ENCODE results near the gene GIPC3.
A peak's percentile ranks its signal among the peaks of the same experiment; 100 is the strongest.

GIPC3 gene

GRCh38 chr19:3618144-3618810 lies 33.0 kb downstream of the GIPC3 start:
- H3K36me3 ChIP-seq (ENCODE audit: insufficient read depth, low read length) = peaks cover 8% of the 10 kb centered on the region
- no peak overlapping the region for H3K27ac ChIP-seq (ENCODE audit: low read depth, low read length)

DNA sequence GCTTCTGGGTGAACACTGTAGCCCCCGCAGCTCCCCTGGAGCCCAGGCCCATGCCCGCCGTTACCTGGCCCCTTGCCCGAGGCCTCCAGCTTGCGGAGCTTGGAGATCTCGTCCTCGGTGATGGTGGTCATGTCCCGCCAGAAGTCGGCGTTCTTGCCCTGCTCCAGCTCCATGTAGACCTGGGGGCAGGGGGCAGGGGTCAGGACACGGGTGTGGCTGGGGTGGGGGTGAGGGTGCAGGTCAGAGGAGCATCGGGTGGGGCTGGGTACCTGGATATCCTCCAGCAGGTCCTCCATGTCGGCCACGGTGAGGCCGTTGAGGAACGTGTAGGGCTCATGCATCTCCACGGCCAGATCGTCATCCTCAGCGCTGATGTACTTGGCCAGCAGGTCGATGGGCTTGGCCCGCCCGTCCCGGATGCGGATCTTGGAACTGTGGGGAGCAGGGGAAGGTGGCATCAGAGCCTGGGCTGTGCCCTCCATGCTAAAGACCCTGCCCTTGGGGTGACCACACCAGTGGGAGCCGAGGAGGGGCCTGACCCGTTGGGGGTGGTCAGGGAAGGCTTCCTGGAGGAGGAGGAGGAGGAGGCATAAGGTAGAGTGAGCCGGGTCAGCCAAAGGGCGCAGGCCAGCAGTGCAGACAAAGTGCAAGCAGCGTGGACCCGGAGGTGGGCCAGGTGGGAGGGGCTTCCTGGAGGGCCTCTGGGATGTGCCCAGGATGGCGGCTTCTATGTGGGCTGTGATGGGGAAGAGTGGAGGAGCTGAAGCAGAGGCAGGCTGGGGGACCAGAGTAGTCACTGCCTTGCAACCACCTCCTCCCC lies 33.7 kb downstream of the GIPC3 start:
- Histone ChIP-seq H3K27me3 (ENCODE audit: control insufficient read depth in 1 of 2, insufficient read depth in 2 of 2, low read length in 2 of 2) (no peaks in the 10 kb centered on the region), H3K9me3 (ENCODE audit: low read length) (no peaks in the 10 kb centered on the region), H3K9ac (ENCODE audit: low read length) (no peak overlapping the region), H3K4me1 (ENCODE audit: insufficient read depth, low read length) (peaks cover 7% of the 10 kb centered on the region), H3K36me3 (ENCODE audit: insufficient read depth, low read length) (peaks cover 8% of the 10 kb centered on the region), H3K27ac (ENCODE audit: low read depth, low read length) (no peak overlapping the region), H3K4me3 (ENCODE audit: low read depth in 1 of 2, low read length in 2 of 2) (no peak overlapping the region)

More at GRCh38 chr19:3618144-3618810, 33.0 kb downstream of the GIPC3 start:
- H3K9ac ChIP-seq (ENCODE audit: low read length) = no peak overlapping the region
- peaks cover 7% of the 10 kb centered on the region for H3K4me1 ChIP-seq (ENCODE audit: insufficient read depth, low read length)
- H3K9me3 ChIP-seq (ENCODE audit: low read length) = no peaks in the 10 kb centered on the region
- no peak overlapping the region for H3K4me3 ChIP-seq (ENCODE audit: low read depth in 1 of 2, low read length in 2 of 2)
- H3K27me3 ChIP-seq (ENCODE audit: control insufficient read depth in 1 of 2, insufficient read depth in 2 of 2, low read length in 2 of 2) = no peaks in the 10 kb centered on the region

GRCh38 chr19:3619631-3620012 lies 34.3 kb downstream of the GIPC3 start:
- H3K36me3 ChIP-seq (ENCODE audit: insufficient read depth, low read length) = peaks cover 8% of the 10 kb centered on the region
- H3K27me3 ChIP-seq (ENCODE audit: control insufficient read depth in 1 of 2, insufficient read depth in 2 of 2, low read length in 2 of 2) = no peaks in the 10 kb centered on the region
- no peak overlapping the region for H3K9ac ChIP-seq (ENCODE audit: low read length)
- peaks cover 7% of the 10 kb centered on the region for H3K4me1 ChIP-seq (ENCODE audit: insufficient read depth, low read length)
- H3K4me3 ChIP-seq (ENCODE audit: low read depth in 1 of 2, low read length in 2 of 2) = no peak overlapping the region
- H3K27ac ChIP-seq (ENCODE audit: low read depth, low read length) = no peak overlapping the region
- H3K9me3 ChIP-seq (ENCODE audit: low read length) = no peaks in the 10 kb centered on the region

GRCh38 chr19:3620145-3620816 lies 35.0 kb downstream of the GIPC3 start:
- no peak overlapping the region for H3K9ac ChIP-seq (ENCODE audit: low read length)
- peaks cover 12% of the 10 kb centered on the region for H3K4me1 ChIP-seq (ENCODE audit: insufficient read depth, low read length)
- H3K36me3 ChIP-seq (ENCODE audit: insufficient read depth, low read length) = peaks cover 8% of the 10 kb centered on the region
- no peak overlapping the region for H3K27ac ChIP-seq (ENCODE audit: low read depth, low read length)
- no peaks in the 10 kb centered on the region for H3K9me3 ChIP-seq (ENCODE audit: low read length)
- H3K27me3 ChIP-seq (ENCODE audit: control insufficient read depth in 1 of 2, insufficient read depth in 2 of 2, low read length in 2 of 2) = no peaks in the 10 kb centered on the region
- H3K4me3 ChIP-seq (ENCODE audit: low read depth in 1 of 2, low read length in 2 of 2) = no peak overlapping the region

GRCh38 chr19:3620817-3621547 lies 35.7 kb downstream of the GIPC3 start:
- H3K9me3 ChIP-seq (ENCODE audit: low read length) = no peaks in the 10 kb centered on the region
- no peak overlapping the region for H3K27ac ChIP-seq (ENCODE audit: low read depth, low read length)
- H3K4me1 ChIP-seq (ENCODE audit: insufficient read depth, low read length) = peaks cover 19% of the 10 kb centered on the region
- no peak overlapping the region for H3K4me3 ChIP-seq (ENCODE audit: low read depth in 1 of 2, low read length in 2 of 2)
- peaks cover 8% of the 10 kb centered on the region for H3K36me3 ChIP-seq (ENCODE audit: insufficient read depth, low read length)
- H3K27me3 ChIP-seq (ENCODE audit: control insufficient read depth in 1 of 2, insufficient read depth in 2 of 2, low read length in 2 of 2) = no peaks in the 10 kb centered on the region
- no peak overlapping the region for H3K9ac ChIP-seq (ENCODE audit: low read length)

DNA sequence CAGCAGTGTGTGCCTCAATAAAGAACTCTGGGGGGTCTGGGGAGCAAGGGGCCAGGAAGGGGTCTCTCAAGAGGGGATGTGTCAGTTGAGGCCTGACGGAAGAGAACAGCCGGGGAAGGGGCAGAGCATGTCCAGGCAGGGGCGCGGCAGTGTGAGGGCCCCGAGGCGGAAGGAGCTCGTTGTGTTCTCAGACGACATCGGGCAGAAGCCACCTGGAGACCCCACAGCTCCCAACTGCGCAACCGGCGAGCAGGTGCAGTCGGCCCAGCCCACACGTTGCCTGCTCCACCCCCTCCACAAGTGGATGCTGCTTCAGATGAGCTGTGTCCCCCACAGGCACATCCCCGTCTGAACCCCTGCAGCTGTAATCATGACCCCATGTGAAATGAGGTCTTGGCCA lies 36.4 kb downstream of the GIPC3 start:
- H3K4me1 ChIP-seq (ENCODE audit: insufficient read depth, low read length) = peaks cover 20% of the 10 kb centered on the region

DNA sequence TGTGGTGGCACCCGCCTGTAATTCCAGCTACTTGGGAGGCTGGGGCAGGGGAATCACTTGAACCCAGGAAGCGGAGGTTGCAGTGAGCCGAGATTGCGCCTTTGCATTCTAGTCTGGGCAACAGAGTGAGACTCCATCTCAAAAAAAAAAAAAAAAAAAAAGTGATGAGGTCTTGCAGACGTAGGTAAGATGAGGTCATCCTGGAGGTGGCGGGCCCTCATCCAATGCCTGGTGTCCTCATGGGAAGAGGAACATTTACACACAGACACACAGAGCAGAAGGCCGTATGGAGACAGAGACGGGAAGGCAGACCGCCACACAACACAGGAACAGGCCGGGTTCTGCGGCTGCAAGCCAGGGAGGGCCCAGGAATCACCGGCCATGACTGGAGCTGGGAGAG lies 36.9 kb downstream of the GIPC3 start:
- Histone ChIP-seq H3K36me3 (ENCODE audit: insufficient read depth, low read length) (peaks cover 8% of the 10 kb centered on the region), H3K9ac (ENCODE audit: low read length) (no peak overlapping the region), H3K9me3 (ENCODE audit: low read length) (no peaks in the 10 kb centered on the region), H3K4me3 (ENCODE audit: low read depth in 1 of 2, low read length in 2 of 2) (no peak overlapping the region), H3K27ac (ENCODE audit: low read depth, low read length) (no peak overlapping the region), H3K4me1 (ENCODE audit: insufficient read depth, low read length) (peaks cover 22% of the 10 kb centered on the region), H3K27me3 (ENCODE audit: control insufficient read depth in 1 of 2, insufficient read depth in 2 of 2, low read length in 2 of 2) (no peaks in the 10 kb centered on the region)

More for the DNA sequence above, 36.4 kb downstream of the GIPC3 start:
- H3K9ac ChIP-seq (ENCODE audit: low read length) = no peak overlapping the region
- no peaks in the 10 kb centered on the region for H3K9me3 ChIP-seq (ENCODE audit: low read length)
- H3K36me3 ChIP-seq (ENCODE audit: insufficient read depth, low read length) = peaks cover 8% of the 10 kb centered on the region
- H3K27ac ChIP-seq (ENCODE audit: low read depth, low read length) = no peak overlapping the region
- H3K27me3 ChIP-seq (ENCODE audit: control insufficient read depth in 1 of 2, insufficient read depth in 2 of 2, low read length in 2 of 2) = no peaks in the 10 kb centered on the region
- H3K4me3 ChIP-seq (ENCODE audit: low read depth in 1 of 2, low read length in 2 of 2) = no peak overlapping the region

GRCh38 chr19:3623716-3624115 lies 38.4 kb downstream of the GIPC3 start:
- Histone ChIP-seq H3K4me3 (ENCODE audit: low read depth in 1 of 2, low read length in 2 of 2) (no peak overlapping the region), H3K27ac (ENCODE audit: low read depth, low read length) (no peak overlapping the region), H3K9ac (ENCODE audit: low read length) (no peak overlapping the region), H3K36me3 (ENCODE audit: insufficient read depth, low read length) (peaks cover 8% of the 10 kb centered on the region), H3K4me1 (ENCODE audit: insufficient read depth, low read length) (peaks cover 17% of the 10 kb centered on the region), H3K27me3 (ENCODE audit: control insufficient read depth in 1 of 2, insufficient read depth in 2 of 2, low read length in 2 of 2) (no peaks in the 10 kb centered on the region), H3K9me3 (ENCODE audit: low read length) (no peaks in the 10 kb centered on the region)

DNA sequence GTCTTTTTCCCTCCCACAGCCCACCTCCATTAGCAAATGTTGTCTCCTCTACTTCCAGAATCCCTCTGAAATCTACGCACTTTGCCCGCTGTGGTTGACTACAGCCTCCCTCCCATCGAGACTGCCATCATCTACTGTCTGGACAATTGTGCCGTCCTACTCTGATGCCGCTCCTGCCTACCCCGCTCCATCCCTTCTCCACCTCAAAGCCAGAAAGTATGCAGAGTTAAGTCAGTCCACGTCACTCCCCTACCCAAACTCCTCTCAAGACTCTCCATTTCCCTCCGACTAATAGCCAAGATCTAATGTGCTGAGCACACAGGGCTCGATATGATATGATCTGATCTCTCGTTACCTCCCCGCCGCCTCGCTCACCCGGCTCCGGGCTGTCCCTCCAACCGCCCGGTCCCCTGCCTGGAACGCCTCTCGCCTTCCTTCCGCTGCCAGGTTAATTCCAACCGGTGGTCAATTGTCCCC lies 40.8 kb downstream of the GIPC3 start:
- Histone ChIP-seq H3K4me3 (ENCODE audit: low read depth in 1 of 2, low read length in 2 of 2) (peak overlapping the region; percentile 92 to 94), H3K9ac (ENCODE audit: low read length) (peak overlapping the region; percentile 79), H3K27me3 (ENCODE audit: control insufficient read depth in 1 of 2, insufficient read depth in 2 of 2, low read length in 2 of 2) (no peaks in the 10 kb centered on the region), H3K9me3 (ENCODE audit: low read length) (no peaks in the 10 kb centered on the region), H3K4me1 (ENCODE audit: insufficient read depth, low read length) (peaks cover 17% of the 10 kb centered on the region), H3K27ac (ENCODE audit: low read depth, low read length) (peak overlapping the region; percentile 78), H3K36me3 (ENCODE audit: insufficient read depth, low read length) (peaks cover 8% of the 10 kb centered on the region)

GRCh38 chr19:3626473-3627350 lies 41.4 kb downstream of the GIPC3 start, which contains the start of gene CACTIN:
Gene CACTIN, minus strand, starts transcription at chr19:3626790. Its CDS starts 28 bp downstream, at chr19:3626762.
- Histone ChIP-seq H3K9me3 (ENCODE audit: low read length) (no peaks in the 10 kb centered on the region), H3K36me3 (ENCODE audit: insufficient read depth, low read length) (peaks cover 15% of the 10 kb centered on the region), H3K4me3 (ENCODE audit: low read depth in 1 of 2, low read length in 2 of 2) (peak within 1 kb of the TSS; percentile 92 to 94), H3K27ac (ENCODE audit: low read depth, low read length) (peak within 1 kb of the TSS; percentile 78), H3K9ac (ENCODE audit: low read length) (peak within 1 kb of the TSS; percentile 79), H3K4me1 (ENCODE audit: insufficient read depth, low read length) (peaks cover 17% of the 10 kb centered on the region), H3K27me3 (ENCODE audit: control insufficient read depth in 1 of 2, insufficient read depth in 2 of 2, low read length in 2 of 2) (no peaks in the 10 kb centered on the region)

All from muscle layer of colon (tissue), 2 donors.